Measurements from ENCODE around the gene KIZ. TPM values are rescaled to one million over a fixed set of nuclear protein-coding genes. Genes with fewer than 3 reads are reported as not detected.

The KIZ gene
- total RNA-seq, 1 donor from 2014 or later, result 7.5 TPM

DNA sequence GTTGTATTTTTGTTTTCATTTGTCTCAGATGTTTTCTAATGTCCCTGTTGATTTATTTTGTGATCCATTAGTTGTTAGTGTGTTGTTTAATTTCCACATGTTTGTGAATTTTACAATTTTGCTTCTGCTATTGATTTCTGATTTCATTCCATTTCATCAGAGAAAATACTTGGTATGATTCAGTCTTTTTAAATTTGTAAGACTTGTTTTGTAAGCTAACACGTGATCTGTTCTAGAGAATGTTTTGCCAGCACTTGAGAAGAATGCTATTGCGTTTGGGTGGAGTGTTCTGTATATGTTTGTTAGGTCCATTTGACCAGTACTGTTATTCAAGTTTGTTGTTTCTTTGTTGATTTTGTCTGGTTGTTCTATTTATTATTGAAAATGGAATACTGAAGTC lies 53.9 kb downstream of the KIZ start:
- DNase-seq, result no peak

GRCh38 chr20:21180248-21180647 lies 54.4 kb downstream of the KIZ start:
- no peak for DNase-seq

DNA sequence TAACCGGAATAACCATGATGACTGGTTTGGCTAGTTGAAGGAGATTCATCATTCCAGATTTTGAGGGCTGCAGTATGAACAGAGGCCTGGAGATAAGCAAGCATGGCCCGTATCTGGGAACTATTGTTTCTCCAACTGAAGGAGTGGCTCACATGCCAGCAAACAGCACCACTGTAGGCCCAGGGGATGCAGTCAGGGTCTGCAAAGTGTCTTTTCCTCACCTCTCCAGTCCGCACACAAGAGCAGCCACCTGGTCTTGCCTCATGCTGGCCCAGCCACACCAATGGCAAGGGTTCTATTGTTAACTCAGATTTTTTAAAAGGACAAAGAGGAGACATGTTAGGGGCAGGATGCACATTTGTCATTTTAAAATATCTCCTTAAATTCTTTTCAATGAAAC lies 55.1 kb downstream of the KIZ start:
- DNase-seq, result no peak

DNA sequence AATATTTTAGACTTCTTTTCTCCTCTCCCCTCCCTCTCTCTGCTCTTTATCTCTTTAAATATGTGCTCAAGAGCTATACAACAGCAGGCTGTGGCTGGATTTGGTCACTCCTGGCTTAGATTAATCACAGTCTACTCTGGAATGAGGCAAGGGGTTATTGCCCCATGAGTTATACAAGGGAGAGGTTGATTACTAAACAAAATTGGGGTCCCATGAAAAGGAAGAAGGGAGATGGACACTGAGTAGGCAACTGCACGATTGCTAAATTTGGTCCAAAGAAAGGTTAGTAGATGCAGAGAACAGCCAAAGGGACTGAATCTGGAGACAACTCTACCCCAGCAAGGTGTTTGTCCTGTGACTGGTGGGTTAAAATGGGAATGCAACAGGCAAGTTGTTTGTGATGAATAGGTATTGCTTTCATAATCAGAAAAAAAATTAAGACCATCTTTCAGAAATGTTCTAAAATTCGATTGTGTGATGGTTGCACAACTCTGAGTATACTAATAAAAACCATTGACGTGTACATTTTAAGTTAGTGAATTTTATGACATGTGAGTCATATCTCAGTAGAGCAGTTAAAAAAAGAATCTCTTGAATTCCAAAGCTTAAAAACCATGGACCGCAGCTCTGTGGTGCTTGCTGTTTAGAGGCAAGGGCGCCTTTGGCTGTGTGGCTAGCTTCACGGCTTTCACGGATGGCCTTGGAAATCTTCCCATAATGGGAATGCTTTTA lies 57.1 kb downstream of the KIZ start:
- no peak for DNase-seq

- no peak for DNase-seq
Measured at GRCh38 chr20:21183722-21184121, 57.8 kb downstream of the KIZ start.

DNA sequence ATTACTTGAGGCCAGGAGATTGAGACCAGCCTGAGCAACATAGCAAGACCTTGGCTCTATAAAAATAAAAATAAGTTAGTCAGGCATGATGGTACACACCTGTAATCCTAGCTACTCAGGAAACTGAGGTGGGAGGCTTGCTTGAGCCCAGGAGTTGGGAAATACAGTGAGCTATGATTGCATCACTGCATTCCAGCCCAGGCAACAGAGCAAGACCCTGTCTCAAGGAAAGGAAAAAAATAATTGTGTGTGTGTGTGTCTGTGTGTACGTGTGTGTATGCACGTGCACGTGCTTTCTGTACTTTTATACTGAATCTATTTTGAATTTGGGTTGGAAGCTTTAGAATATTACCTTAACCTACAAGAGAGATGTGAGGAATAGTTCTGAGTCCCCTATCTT lies 58.9 kb downstream of the KIZ start:
- no peak for DNase-seq

DNA sequence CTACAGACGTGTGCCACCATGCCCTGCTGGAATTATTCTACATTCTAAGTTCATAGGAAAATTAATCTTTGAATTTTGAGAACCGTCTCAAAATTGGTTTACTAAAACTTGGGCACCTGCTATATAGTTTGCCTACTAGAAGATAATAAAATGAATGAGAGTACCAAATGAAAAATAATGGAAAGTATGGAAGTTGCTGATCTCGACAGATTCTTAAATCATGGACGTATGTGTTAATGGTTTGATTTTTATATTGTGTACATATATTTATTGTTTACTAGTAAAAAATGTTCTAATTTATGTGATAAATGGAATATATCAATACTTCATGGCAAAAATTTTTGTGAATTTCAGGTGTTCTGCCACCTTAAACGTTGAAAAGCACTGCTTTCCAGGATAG lies 60.0 kb downstream of the KIZ start:
- DNase-seq, result no peak

DNA sequence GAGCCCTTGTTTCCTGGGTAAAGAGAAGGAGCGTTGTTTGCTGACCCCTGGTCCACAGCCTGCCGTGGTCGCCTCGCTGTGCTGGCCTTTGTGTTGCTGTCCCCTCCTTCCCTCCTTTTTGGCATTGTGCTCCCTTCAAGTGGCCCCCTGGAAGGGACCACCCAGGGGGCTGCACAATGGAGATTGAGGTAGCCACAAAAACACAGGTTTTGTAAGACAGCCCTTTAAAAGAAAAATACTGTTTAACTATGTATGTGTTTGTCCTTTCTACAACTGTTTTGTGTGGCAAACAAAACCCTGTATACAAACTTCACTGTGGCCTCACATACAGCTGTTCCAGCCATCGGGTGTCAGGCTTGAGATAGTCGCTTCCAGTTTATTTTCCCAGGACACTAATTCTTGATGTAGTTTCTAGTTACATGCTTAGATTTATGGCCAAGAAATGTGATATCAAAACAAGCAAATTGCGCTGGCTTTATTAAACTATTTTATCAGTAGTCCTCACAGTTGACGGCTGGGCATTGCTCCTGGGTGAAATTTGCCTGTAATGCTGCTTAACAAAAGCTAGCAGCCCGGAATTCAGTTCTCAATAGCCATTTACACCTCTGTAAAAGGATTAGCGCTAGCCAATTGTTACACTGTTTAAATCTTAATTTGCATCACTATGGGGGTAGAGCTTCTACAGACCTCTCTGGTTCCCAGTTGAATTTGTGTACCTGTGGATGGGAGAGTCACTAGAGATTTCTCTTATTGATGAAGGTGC lies 64.1 kb downstream of the KIZ start:
- no peak for DNase-seq

DNA sequence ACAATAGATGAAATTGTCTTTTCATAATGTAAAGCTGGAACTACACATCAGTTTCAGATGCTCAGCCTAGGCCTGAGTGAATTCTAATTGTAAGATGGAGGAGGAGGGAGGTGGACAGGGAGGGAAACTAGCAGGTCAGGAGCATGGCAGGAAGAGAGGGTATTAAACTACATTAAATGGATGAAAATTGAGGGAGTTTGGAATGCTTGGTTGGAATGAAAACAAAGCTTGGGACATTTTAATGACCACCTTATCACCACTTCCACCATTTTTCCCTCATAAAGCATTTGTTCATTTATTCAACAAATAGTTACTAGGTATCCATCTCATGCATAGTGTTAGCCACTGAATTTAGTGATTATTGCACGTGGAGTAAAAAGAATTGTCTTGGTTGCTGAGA lies 65.0 kb downstream of the KIZ start:
- DNase-seq, result no peak

DNA sequence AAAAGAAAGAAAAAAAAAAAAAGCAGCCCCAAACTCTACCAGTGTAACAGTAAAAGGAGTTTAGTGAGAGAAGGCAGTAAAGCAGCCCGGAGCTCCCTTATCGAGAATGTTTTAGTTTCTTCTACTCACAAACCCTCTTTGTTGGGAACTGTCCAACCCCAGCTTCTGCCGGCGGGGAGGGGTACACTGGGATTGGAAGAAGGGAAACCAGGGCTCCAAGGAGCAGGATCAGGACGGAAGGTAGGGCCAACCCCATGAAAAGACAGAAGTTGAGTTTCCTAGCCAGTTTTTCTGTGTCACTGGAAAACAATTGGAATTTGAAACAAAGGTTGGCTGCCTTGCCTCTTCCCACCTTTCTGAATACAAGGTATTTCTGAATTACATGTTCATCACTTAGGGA lies 66.0 kb downstream of the KIZ start:
- no peak for DNase-seq

DNA sequence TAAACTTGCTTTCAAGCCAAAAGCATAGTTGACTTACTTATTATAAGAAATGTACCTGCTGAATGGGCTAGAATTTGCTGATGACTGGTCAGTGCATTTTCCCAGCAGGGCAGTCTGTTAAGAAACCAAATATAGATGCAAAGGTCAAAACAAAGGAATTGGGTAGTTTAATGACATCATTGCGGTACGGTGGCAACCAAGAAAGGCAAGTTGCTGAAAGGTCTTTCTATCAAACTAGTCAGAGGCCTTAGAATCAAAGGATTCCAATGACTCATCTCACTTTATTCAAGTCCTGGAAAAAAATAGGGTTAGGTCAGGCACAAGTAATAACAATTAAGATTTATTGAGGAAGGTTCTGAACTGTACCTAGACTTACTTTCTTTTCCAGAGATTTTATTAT lies 76.4 kb downstream of the KIZ start:
- peak; percentile 4 for DNase-seq

DNA sequence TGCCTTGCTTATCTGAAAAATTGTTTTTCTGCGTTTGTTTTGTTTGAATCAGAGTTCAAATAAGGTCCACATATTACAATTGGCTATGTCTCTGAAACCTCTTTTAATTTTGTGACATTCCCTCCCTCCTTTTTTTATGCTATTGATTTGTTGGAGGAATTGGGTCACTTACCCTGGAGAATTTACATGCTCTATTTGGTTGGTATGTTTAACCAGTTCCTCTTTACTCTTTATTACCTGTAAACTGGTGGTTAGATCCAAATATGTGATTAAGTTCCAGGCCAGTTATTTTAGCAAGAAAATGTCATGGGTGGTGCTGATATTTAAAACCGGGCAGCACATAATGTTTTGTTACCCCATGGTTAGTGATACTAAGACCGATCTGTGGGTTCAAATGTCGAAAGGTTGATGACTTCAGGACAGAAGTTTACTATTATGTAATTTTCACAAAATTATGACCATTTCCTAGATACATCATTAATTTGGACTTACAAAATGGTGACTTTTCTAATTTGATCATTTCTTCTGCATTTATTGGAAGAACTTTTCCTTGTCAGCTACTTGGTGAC lies 77.3 kb downstream of the KIZ start:
- no peak for DNase-seq

DNA sequence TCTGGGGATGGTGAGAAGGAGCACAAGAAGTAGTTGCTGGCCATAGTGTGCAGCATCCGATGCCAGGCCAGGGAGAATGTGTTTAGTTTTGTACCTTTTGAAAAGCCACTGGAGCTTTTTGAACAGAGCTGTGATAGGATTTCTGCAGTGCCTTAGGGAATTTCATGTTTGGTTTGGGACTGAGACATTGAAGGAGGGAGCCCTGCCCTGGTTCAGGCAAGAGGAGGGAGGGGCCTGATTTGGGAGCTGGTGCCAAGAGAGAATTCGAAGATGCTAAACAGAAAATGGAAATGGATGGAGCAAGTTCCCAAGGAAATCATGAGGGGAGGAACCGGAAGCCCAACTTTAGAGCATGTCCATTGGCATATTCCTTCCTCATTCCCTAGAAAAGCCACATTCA lies 80.7 kb downstream of the KIZ start:
- DNase-seq, result no peak

- DNase-seq, result no peak
Measured at GRCh38 chr20:21208999-21209398, 83.1 kb downstream of the KIZ start.

DNA sequence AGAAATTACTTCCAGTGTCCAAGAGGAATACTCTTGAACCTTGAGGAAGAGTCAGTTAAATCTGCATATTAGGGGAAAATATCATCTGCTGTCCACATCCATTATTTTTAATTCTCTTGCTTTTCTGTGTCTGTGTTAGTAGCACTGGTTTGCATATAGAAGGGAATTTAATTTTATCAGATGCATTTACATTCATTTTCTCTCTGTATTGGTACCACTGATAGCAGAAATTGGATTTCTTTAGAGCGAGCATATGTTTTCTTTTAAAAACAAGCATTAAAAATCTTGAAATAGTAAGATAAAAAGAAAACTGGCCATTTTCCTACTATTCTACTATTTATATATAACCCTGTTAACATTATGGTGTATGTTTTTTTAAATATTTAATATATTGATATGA lies 83.8 kb downstream of the KIZ start:
- DNase-seq, result no peak

GRCh38 chr20:21213691-21214090 lies 87.8 kb downstream of the KIZ start:
- DNase-seq, result no peak

GRCh38 chr20:21214431-21214830 lies 88.5 kb downstream of the KIZ start:
- DNase-seq, result no peak

GRCh38 chr20:21219686-21220085 lies 93.8 kb downstream of the KIZ start:
- DNase-seq, result no peak

DNA sequence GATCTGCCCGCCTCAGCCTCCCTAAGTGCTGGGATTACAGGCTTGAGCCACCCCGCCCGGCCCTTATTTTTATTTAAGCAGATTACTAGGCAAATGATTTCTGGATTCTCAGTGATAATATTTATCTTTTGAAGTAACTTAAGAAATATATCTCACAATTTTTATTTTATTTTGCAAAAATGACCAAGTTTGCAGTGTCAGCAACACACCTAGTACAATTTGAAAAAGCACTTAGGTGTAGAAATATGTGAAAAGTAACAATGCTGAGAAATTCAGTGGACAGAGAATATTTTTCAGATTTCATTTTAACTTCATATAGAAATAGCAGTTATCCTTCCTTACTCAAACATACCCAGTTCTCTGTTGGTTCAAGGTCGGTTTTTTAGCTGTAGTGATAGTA lies 98.3 kb downstream of the KIZ start:
- DNase-seq, result no peak

DNA sequence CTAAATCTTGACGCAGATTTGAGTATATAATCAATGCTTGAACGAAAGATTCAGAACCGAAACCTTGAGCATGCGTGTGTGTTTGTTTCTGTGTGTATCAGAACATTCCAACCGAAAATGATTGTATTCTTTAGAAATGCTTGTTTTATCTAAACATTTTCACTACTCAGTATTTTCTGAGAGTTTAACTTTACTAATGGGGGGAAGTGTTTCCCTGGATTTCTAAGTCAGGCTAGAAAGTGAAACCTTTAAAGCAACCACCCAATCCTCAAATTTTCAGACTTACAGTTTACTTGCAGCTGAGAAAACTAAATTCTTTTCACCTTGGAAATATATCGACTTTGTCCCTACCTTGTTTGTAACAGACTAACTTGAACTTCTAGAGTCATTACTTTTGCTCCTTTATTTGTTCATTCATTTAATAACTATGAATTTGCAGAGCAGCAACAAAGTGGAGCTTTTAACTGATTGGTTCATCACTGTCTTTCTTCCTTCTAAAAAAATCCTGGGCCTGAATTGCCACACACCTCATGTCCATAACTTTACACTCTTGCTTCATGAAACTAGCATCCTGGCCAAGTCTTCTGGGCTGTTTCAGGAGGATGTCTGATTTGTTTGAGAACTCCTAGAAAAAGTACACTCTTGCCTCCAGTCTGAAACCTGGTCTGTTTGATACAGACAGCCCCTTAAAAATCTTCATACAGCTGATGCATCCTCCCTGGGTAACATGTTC lies 99.5 kb downstream of the KIZ start:
- DNase-seq, result no peak

- no peak for DNase-seq
Measured at GRCh38 chr20:21228511-21228910, 102.6 kb downstream of the KIZ start.

GRCh38 chr20:21229163-21229562 lies 103.3 kb downstream of the KIZ start:
- no peak for DNase-seq

DNA sequence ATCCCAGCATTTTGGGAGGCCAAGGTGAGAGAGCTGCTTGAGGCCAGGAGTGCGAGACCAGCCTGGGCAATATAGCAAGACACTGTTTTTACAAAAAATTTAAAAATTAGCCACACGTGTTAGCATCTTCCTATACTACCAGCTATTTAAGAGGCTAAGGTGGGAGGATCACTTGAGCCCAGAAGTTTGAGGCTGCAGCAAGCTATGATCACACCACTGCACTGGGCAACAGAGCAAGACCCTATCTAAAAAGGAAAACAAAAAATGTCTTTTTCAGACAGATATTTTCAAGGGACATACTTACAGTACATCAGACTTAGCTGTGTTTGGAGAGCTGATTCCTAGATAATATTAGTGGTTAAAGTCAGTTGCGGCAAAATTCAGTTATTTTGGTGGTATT lies 104.3 kb downstream of the KIZ start:
- DNase-seq, result no peak

GRCh38 chr20:21230686-21231085 lies 104.8 kb downstream of the KIZ start:
- no peak for DNase-seq

Data from dermis blood vessel endothelial cell (primary cell).